ENCODE measurements around the gene STXBP5L.

DNA sequence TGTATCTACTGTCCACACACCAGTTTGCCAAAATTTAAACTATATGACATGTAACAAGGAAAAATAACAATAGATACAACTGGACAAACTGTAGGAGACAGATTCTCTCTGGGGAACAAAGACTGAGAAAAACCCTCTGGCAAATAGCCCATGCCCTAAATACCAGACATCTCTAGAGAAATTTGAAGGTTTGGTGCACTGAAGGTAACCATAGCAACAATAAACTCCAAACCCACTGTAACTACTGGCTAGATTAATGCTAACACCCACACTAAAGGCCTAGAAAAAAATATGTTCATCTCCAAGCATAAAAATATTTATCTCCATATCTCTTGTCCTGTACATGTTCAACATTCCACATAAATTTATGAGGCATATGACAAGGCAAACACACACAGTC, 267.1 kb downstream of the STXBP5L start:
- TF ChIP-seq, protein P1, sequence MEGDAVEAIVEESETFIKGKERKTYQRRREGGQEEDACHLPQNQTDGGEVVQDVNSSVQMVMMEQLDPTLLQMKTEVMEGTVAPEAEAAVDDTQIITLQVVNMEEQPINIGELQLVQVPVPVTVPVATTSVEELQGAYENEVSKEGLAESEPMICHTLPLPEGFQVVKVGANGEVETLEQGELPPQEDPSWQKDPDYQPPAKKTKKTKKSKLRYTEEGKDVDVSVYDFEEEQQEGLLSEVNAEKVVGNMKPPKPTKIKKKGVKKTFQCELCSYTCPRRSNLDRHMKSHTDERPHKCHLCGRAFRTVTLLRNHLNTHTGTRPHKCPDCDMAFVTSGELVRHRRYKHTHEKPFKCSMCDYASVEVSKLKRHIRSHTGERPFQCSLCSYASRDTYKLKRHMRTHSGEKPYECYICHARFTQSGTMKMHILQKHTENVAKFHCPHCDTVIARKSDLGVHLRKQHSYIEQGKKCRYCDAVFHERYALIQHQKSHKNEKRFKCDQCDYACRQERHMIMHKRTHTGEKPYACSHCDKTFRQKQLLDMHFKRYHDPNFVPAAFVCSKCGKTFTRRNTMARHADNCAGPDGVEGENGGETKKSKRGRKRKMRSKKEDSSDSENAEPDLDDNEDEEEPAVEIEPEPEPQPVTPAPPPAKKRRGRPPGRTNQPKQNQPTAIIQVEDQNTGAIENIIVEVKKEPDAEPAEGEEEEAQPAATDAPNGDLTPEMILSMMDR (conservative IDR thresholded peaks at IDR 0.05; ENCODE audit: low read length), result no peak
- TF ChIP-seq EZH2phosphoT487 (IDR thresholded peaks at IDR 0.05; ENCODE audit: borderline replicate concordance, low read depth, low read length), result no peak

Measured in OCI-LY7 (cell line).